OCI-LY7 (cell line): ENCODE data around the gene ABI3BP. TPM values are rescaled to one million over a fixed set of nuclear protein-coding genes. Genes with fewer than 3 reads are reported as not detected.

Experiments used
- BruUV-seq: library from RNA; stranded (reverse); fragments of 400-500 nt; replicated peaks from 2 replicates; lab custom pipeline; 2021; lab: Mats Ljungman, UMichigan
- CTCF ChIA-PET: fragments of 300-600 bp; sonication (Branson Sonifier 250); formaldehyde crosslinking; loops from one replicate; lab custom pipeline; 2022; ENCODE audit warnings: antibody characterized with exemption; ENCODE audit not compliant: unreplicated experiment; lab: Charles Lee
- POLR2A ChIA-PET: fragments of 300-600 bp; sonication (Branson Sonifier 250); formaldehyde crosslinking; loops from one replicate; lab custom pipeline; 2022; ENCODE audit warnings: antibody characterized with exemption; lab: Charles Lee
- DNase-seq: peaks from one replicate; pipeline ENCODE4 v3.0.0-alpha.2; 2015; ENCODE audit warnings: low spot score
- H2AFZ ChIP-seq: fragments of 200-600 bp; sonication (generic), shearing (Covaris generic); 2 replicates; pipeline ENCODE4 v1.6.1; 2014; ENCODE audit warnings: mild to moderate bottlenecking, antibody characterized with exemption, low read length, moderate library complexity
- H3K27ac ChIP-seq: fragments of 200-600 bp; sonication (generic); 2 replicates; pipeline ENCODE4 v1.5.1; 2014; ENCODE audit warnings: mixed run types, low read depth, mild to moderate bottlenecking, moderate library complexity, low read length, inconsistent platforms; ENCODE audit not compliant: poor library complexity, severe bottlenecking
- H3K36me3 ChIP-seq: fragments of 200-600 bp; sonication (generic); 2 replicates; pipeline ENCODE4 v1.6.1; 2014; ENCODE audit warnings: mild to moderate bottlenecking, antibody characterized with exemption, low read length, moderate library complexity, mixed read lengths; ENCODE audit not compliant: insufficient read depth
- H3K4me1 ChIP-seq: fragments of 200-600 bp; sonication (generic); 2 replicates; pipeline ENCODE4 v1.5.1; 2014; ENCODE audit warnings: mild to moderate bottlenecking, low read length; ENCODE audit not compliant: insufficient read depth, poor library complexity, severe bottlenecking
- H3K4me2 ChIP-seq: fragments of 200-600 bp; sonication (generic); 2 replicates; pipeline ENCODE4 v1.6.1; 2014; ENCODE audit warnings: mild to moderate bottlenecking, low read length
- H3K4me3 ChIP-seq: fragments of 200-600 bp; sonication (generic); 2 replicates; pipeline ENCODE4 v1.5.1; 2014; ENCODE audit warnings: mild to moderate bottlenecking, low read depth, low read length; ENCODE audit not compliant: poor library complexity, severe bottlenecking
- H3K79me2 ChIP-seq: fragments of 200-600 bp; sonication (generic); 2 replicates; pipeline ENCODE4 v1.6.1; 2016; ENCODE audit warnings: low read depth, mild to moderate bottlenecking, low read length, moderate library complexity, mixed read lengths; ENCODE audit not compliant: insufficient read depth
- H3K9me2 ChIP-seq: fragments of 200-600 bp; sonication (generic); 2 replicates; pipeline ENCODE4 v1.6.1; 2016; ENCODE audit warnings: mild to moderate bottlenecking, low read length, mixed read lengths; ENCODE audit not compliant: insufficient read depth
- H3K9me3 ChIP-seq: fragments of 200-600 bp; sonication (generic); 2 replicates; pipeline ENCODE4 v1.6.1; 2014; ENCODE audit warnings: mild to moderate bottlenecking, mixed run types, low read length, mixed read lengths
- H4K20me1 ChIP-seq: fragments of 200-600 bp; sonication (generic); 2 replicates; pipeline ENCODE4 v1.6.1; 2014; ENCODE audit warnings: mild to moderate bottlenecking, antibody characterized with exemption, low read length, moderate library complexity, mixed read lengths; ENCODE audit not compliant: insufficient read depth
- EZH2phosphoT487 ChIP-seq: fragments of 200-600 bp; sonication (generic); IDR thresholded peaks from 2 replicates; pipeline ENCODE4 v1.6.1; 2018; ENCODE audit warnings: low read depth, borderline replicate concordance, mild to moderate bottlenecking, mixed run types, antibody characterized with exemption, low read length, moderate library complexity, mixed read lengths
- intact Hi-C: fragments of 100-400 bp; cut with micrococcal nuclease; formaldehyde crosslinking; loops from one replicate; pipeline ENCODE4 v1.10.0; 2022; ENCODE audit not compliant: unreplicated experiment
- total RNA-seq, 2 experiments: library from RNA; depleted of rRNA in 1 of 2; stranded (reverse); fragments of >200 nt in 1 of 2; shearing (Covaris generic) in 1 of 2; gene quantifications; 2 replicates each; pipeline ENCODE4 v1.2.3, GENCODE V29; 2014 to 2022
- TF ChIP-seq, protein P1 (sequence below): fragments of 200-600 bp; sonication (generic); conservative IDR thresholded peaks from 2 replicates; pipeline ENCODE4 v1.5.1; 2014; ENCODE audit warnings: mild to moderate bottlenecking, antibody characterized with exemption, low read length, moderate library complexity, mixed read lengths

Gene ABI3BP
- total RNA-seq, 2 experiments from 2014 or later, result not detected

DNA sequence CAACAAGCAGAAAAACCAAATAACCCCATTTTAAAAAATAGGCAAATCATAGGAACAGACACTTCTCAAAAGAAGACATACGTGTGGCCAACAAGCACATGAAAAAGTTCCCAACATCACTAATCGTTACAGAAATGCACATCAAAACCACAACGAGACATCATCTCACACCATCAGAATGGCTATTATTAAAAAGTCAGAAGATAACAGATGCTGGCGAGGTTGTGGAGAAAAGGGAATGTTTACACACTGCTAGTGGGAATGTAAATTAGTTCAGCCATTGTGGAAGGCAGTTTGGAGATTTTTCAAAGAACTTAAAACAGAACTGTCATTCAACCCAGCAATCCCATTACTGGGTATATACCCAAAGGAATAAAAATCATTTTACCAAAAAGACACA lies 60.7 kb downstream of the ABI3BP start:
- Histone ChIP-seq H3K9me2 (no peaks in the 10 kb centered on the region), H4K20me1 (no peaks in the 10 kb centered on the region), H3K27ac (no peak overlapping the region), H3K4me1 (no peaks in the 10 kb centered on the region), H3K4me2 (no peak overlapping the region), H3K4me3 (no peak overlapping the region), H2AFZ (no peak overlapping the region), H3K79me2 (no peaks in the 10 kb centered on the region), H3K36me3 (no peaks in the 10 kb centered on the region), H3K9me3 (no peaks in the 10 kb centered on the region)
- ChIA-PET POLR2A (interaction anchor here (0.7 to 0.9 kb wide), 2 partner anchors 227 to 343 kb away, joined by 3 read pairs; no protein-coding TSS in a partner anchor), CTCF (no interaction called here)
- DNase-seq, result no peak
- TF ChIP-seq EZH2phosphoT487, result no peak
- TF ChIP-seq, protein P1, sequence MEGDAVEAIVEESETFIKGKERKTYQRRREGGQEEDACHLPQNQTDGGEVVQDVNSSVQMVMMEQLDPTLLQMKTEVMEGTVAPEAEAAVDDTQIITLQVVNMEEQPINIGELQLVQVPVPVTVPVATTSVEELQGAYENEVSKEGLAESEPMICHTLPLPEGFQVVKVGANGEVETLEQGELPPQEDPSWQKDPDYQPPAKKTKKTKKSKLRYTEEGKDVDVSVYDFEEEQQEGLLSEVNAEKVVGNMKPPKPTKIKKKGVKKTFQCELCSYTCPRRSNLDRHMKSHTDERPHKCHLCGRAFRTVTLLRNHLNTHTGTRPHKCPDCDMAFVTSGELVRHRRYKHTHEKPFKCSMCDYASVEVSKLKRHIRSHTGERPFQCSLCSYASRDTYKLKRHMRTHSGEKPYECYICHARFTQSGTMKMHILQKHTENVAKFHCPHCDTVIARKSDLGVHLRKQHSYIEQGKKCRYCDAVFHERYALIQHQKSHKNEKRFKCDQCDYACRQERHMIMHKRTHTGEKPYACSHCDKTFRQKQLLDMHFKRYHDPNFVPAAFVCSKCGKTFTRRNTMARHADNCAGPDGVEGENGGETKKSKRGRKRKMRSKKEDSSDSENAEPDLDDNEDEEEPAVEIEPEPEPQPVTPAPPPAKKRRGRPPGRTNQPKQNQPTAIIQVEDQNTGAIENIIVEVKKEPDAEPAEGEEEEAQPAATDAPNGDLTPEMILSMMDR, result no peak
- intact Hi-C loops, result no loop called here
- BruUV-seq, result no TSS peak

DNA sequence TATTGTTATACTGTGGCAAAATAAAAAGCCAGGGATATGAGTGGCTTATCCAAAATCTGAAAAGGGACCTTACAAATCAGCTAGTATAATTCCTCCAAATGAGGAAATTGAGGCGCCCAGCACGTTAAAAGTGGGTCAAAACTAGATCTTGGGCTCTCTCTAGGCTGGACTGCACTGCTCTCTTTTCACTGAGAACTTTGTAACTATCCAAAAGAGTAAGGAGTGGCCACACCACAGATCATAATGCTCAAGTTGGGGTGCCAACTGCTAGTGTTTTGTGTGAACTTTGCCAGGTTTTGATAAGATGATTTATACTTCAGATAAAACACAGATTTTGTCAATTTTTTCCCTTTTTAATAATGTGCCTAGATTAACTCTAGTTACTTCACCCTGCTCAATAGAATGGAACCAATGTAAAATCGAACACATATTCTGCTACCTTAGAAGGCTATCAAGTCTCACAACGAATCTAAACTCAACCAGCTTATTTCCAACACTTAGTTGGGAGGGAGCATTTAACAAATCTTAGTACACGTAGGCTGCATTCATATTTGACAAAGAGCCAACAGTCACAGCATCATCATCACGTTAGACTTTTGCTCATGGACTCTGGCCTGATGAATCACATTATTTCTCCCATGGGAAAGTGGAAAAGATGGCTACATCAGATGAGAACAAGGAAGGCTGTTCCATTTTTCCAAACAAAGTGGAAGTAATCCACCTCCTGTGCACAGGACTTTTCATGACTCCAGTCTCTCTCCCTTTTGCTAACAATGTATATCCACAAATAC lies 64.4 kb downstream of the ABI3BP start:
- CTCF ChIA-PET, result no interaction called here
- H3K4me1 ChIP-seq, result no peaks in the 10 kb centered on the region
- H3K27ac ChIP-seq, result no peak overlapping the region
- H3K4me3 ChIP-seq, result no peak overlapping the region
- H4K20me1 ChIP-seq, result no peaks in the 10 kb centered on the region
- no peaks in the 10 kb centered on the region for H3K9me3 ChIP-seq
- TF ChIP-seq, protein P1, result no peak
- TF ChIP-seq EZH2phosphoT487, result no peak
- H3K36me3 ChIP-seq, result no peaks in the 10 kb centered on the region
- H3K79me2 ChIP-seq, result no peaks in the 10 kb centered on the region
- POLR2A ChIA-PET, result interaction anchor here (0.6 to 1.0 kb wide), 2 partner anchors 16 to 138 kb away, joined by 3 read pairs; no protein-coding TSS in a partner anchor
- no peak overlapping the region for H2AFZ ChIP-seq
- intact Hi-C loops, result no loop called here
- BruUV-seq, result no TSS peak
- DNase-seq, result no peak
- H3K4me2 ChIP-seq, result no peak overlapping the region
- H3K9me2 ChIP-seq, result no peaks in the 10 kb centered on the region

DNA sequence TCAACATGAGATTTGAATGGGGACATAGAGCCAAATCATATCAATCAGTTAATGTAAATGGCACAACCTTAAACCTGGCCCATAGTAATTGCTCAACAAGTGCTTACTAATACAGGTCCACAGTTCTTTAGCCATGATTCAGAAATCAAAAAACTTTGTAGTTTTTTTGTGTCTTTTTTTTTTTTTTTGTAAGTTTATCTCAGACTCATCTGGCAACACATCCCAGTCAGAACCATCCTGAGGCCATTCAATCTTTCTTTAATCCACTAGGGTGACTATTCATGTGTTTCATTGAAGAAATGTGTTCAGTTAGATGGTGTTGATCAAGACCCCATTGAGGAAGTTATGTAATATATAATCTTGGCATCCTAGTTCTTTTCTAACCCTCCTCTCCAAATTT lies 65.4 kb downstream of the ABI3BP start:
- ChIA-PET POLR2A (no interaction called here), CTCF (no interaction called here)
- Histone ChIP-seq H4K20me1 (no peaks in the 10 kb centered on the region), H3K4me3 (no peak overlapping the region), H3K9me2 (no peaks in the 10 kb centered on the region), H3K79me2 (no peaks in the 10 kb centered on the region), H3K4me1 (no peaks in the 10 kb centered on the region), H3K27ac (no peak overlapping the region), H3K9me3 (no peaks in the 10 kb centered on the region), H3K4me2 (no peak overlapping the region), H2AFZ (no peak overlapping the region), H3K36me3 (no peaks in the 10 kb centered on the region)
- intact Hi-C loops, result no loop called here
- TF ChIP-seq, protein P1, result no peak
- no peak for TF ChIP-seq EZH2phosphoT487
- DNase-seq, result no peak
- BruUV-seq, result no TSS peak
